NCI-H2171 treated with DMSO at 0.1 percent for 48 hours (cell line): Measurements from ENCODE around the gene ANKRD11.
"Not testable (repeated sequence)": the region's sequence is repeated elsewhere in the genome, so short reads cannot be mapped to it uniquely, and the experiment has no call there.

ENCODE experiments used
- DNase-seq: peaks from one replicate; lab custom pipeline; 2025; lab: John Stamatoyannopoulos, UW

ANKRD11 gene

DNA sequence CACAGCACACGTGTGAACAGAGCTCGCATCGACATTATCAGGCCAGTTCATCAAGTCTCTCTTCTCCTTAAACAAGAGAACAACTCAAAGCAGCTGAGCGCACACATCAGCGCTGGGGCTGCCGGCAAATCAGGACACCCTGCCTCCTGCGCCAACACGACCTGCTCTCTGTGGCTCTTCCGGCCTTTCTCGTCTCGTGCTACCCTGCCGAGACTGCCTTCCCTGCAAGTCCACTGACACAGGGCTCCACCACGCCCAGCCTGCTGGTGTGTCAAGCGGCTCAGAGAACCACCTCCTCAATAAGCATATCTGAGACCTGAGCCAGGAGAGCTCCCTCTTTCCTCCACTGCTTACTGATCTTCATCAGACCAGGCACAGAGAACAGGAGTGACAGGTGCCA, 176.0 kb downstream of the ANKRD11 start:
- DNase-seq, result no peak

DNA sequence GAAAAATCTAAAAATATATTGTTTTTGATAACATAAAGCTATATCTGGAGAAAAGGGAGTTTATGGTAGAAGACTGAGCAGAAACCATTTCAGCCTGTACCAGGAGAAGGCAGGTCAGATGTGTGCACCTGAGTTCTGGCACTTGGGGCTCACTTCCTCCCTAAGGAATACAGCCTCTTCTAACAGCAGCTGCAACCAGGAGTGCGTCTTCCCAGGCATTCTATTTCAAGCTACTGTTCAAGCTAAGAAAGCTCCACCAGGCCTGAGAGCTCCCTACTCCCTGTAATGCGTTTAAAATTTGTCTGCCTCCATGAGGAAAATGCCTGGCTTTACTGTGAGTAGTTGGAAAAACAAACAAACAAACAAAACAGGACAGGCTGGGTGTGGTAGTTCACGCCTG, 176.8 kb downstream of the ANKRD11 start:
- DNase-seq, result peak; percentile 34

DNA sequence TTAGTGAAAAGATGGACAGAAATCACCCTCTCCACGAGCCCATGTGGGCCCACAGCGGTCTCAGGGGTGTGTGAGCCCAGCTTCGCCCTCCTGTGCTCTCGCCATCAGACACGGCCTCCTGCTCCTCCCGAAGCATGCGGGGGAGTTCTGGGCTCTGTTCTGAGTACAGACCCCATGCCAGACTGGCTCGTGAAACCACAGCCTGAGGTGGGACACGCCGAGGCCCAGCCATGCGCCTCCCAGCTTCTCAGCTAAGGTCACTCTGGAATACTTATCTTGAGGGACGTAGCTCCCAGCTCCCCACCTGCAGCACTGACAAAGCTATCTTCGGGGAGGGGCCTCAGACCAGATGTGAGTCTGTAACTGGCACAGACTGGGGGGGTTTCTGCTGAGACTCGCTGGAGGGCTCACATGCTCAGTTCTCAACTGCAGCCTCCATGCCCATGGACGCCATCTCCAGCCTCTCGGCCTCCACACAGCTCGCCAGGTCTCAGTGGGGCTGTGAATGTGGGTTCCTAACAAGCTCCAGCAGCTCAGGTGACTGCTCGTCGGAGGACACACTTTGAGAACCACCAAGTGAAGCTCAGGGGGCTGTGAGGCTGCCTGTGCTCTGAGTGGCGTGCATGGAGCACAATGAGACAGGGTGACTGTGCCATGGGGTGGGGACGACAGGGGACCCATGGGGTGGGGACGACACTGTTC, 177.6 kb downstream of the ANKRD11 start:
- DNase-seq, result no peak

DNA sequence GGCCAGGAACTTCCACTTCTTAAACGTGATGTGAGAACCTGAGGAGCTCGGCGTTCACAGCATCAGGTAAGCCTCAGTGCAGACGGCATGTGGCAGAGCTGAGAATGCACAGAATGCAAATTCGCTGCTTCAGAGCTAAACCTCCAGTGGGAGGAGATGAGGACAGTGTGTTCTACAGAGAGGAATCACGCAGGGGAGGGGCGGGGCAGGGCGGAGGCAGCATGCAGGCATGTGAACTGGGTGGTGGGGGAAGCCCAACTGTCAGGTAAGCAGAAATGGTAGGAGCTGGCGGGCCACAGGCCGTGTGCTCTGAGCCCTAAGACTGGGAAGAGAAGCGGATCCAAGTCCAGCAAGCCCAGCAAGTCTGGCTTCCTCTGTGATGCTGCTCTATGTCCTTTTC, 178.2 kb downstream of the ANKRD11 start:
- DNase-seq, result no peak

DNA sequence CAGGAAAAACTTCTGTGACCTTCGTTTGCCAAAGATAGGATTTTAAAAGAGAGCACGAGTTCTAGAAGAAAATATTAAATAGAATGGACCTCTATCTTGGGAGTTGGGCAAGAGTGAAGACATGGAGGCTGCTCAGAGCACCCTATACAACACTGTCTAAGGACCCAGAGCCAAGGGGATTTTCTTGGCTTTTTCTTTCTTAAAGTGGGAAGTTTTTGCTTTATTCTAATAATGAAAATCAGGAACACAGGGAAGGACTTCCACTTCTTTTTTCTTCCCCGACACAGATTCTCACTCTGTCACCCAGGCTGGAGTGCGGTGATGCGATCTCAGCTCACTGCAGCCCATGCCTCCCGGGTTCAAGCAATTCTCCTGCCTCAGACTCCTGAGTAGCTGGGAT, 178.7 kb downstream of the ANKRD11 start:
- DNase-seq, result no peak

DNA sequence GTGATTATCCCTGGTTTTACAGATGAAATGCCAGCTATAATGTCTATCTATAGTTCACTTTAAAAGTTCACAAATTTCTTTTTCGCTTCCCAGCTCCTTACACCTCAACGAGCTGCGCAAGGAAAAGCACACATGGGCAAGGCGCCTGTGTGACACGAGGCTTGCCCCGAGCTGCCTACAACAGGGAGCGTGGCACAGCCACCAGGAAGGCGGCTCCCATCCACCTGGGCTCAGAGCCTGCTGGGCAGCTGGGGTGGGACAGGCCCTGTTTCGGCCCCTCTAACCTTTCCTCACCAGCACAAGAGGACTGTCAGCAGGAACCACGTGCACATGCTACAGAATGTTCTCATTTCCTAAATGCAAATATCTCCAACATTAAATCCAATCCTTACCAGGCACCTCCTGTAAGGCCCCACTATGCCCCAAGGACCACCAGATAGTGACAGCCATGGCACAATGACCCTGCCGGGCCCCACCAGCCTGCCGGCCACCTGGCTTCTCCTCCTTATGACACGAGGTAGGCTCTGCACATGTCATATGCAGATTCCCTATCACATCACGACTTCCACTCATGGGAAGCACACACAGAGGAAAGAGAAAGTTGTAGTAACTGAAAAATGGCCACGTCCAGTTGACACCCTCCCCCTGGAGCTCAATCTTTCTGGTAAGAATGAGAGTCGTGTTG, 180.8 kb downstream of the ANKRD11 start:
- DNase-seq, result no peak

- DNase-seq, result no peak
Measured at GRCh38 chr16:89308391-89309333, 181.7 kb downstream of the ANKRD11 start.

- DNase-seq, result no peak
Measured at GRCh38 chr16:89307421-89307805, 182.9 kb downstream of the ANKRD11 start.

DNA sequence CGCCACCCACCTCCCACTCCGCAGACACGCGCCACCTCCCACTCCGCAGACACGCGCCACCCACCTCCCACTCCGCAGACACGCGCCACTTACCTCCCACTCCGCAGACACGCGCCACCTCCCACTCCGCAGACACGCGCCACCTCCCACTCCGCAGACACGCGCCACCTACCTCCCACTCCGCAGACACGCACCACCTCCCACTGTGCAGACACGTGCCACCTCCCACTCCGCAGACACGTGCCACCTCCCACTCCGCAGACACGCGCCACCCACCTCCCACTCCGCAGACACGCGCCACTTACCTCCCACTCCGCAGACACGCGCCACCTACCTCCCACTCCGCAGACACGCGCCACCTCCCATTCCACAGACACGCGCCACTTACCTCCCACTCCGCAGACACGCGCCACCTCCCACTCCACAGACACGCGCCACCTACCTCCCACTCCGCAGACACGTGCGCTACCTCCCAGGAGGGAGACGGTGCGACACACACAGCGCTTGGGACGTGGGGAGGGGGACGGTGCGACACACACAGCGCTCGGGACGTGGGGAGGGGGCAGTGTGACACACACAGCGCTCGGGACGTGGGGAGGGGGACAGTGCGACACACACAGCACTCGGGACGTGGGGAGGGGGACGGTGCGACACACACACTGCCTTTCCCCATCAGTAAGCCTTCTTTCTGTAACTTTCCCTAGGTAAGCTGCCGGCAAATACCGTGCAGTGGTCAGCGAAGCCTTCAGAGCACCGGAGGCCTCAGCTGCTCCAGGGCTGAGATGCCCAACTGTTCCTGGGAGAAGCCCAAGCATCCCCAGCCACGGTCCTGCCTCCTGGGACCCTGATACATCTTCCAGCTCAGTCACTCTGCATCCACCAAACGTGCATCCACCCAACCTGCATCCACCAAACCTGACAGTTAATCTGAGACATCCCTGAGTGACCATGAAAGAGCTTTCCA, 183.6 kb downstream of the ANKRD11 start:
- not testable (repeated sequence) for DNase-seq

GRCh38 chr16:89304941-89305705, 185.2 kb downstream of the ANKRD11 start:
- DNase-seq, result no peak

- no peak for DNase-seq
Measured at GRCh38 chr16:89304181-89304851, 186.0 kb downstream of the ANKRD11 start.

DNA sequence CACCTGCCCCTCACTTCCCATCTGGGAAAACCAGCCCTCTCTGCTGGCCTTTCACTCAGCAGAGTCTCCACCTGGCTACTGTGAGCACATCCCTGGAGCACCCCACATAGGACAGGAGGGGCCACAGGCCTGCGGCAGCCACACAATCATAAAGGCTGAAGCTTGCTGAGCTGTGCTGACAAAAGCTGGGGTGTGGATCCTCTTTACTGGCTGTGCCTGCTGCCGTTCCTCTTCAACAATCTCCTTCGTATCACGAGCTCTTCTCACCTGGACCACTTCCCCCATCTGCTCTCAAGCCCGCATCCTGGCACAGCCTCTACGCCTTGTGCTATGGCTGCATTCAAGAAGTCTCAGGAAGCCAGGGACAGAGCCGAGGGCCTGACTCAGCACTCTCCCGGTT, 186.7 kb downstream of the ANKRD11 start:
- no peak for DNase-seq

DNA sequence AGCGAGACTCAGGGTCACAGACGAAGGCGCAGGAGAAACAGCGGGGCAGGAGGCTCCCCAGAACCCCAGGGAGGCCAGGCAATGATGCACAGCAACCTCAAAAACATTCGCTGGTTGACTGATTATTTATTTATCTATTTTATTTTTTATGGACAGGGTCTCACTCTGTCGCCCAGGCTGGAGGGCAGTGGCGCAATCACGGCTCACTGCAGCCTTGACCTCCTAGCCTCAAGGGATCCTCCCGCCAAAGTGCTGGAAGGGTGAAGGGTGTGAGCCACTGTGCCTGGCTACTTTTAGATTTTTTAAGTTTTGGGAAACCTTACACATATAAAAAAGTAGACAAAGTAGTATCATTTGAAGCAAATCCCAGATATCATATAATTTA, 189.4 kb downstream of the ANKRD11 start:
- no peak for DNase-seq

GRCh38 chr16:89300311-89300975, 189.9 kb downstream of the ANKRD11 start:
- DNase-seq, result no peak

GRCh38 chr16:89299357-89300111, 190.8 kb downstream of the ANKRD11 start:
- not testable (repeated sequence) for DNase-seq

- DNase-seq, result no peak
Measured at GRCh38 chr16:89298623-89299225, 191.6 kb downstream of the ANKRD11 start.

GRCh38 chr16:89297910-89298545, 192.3 kb downstream of the ANKRD11 start:
- DNase-seq, result no peak
